K562 (cell line): Measurements from ENCODE around the gene VAMP8. TPM values are rescaled to one million over a fixed set of nuclear protein-coding genes. Genes with fewer than 3 reads are reported as not detected.

Source experiments
- E2F1 ChIP-seq: sonication (generic); formaldehyde crosslinking; IDR thresholded peaks from 2 replicates; pipeline ENCODE4 v1.8.1; 2023; ENCODE audit warnings: mild to moderate bottlenecking, missing genetic modification reagents, moderate library complexity
- MXI1 ChIP-seq: IDR thresholded peaks from 2 replicates; pipeline ENCODE4 v1.6.1; 2011; ENCODE audit warnings: low read depth, mild to moderate bottlenecking, improper control_type of control experiment, low read length
- POLR2G ChIP-seq: fragments of 200-400 bp; formaldehyde crosslinking; IDR thresholded peaks from 2 replicates; pipeline ENCODE4 v1.6.1; 2017; ENCODE audit warnings: low read depth, mild to moderate bottlenecking, antibody characterized with exemption, low read length, moderate library complexity
- ZBTB9 ChIP-seq: fragments of 450-650 bp; formaldehyde crosslinking; IDR thresholded peaks from 2 replicates; pipeline ENCODE4 v1.4.0; 2020; ENCODE audit warnings: mild to moderate bottlenecking, moderate library complexity
- ZEB2 ChIP-seq: fragments of 450-650 bp; IDR thresholded peaks from 2 replicates; pipeline ENCODE4 v1.6.1; 2016
- ZNF165 ChIP-seq: fragments of 250-450 bp; sonication (Bioruptor Pico); IDR thresholded peaks from 2 replicates; pipeline ENCODE4 v1.4.0; 2020; ENCODE audit warnings: borderline replicate concordance
- ZNF445 ChIP-seq: fragments of 250-450 bp; sonication (Bioruptor Pico); IDR thresholded peaks from 2 replicates; pipeline ENCODE4 v1.4.0; 2020; ENCODE audit warnings: low read depth, mild to moderate bottlenecking, moderate library complexity
- ZNF512 ChIP-seq: IDR thresholded peaks from 2 replicates; pipeline ENCODE4 v1.6.1; 2016; ENCODE audit warnings: missing genetic modification characterization, missing compliant biosample characterization
- polyA plus RNA-seq, 8 experiments: library from polyadenylated mRNA; depleted of rRNA in 4 of 8; stranded (reverse) in 5 of 8; unstranded in 3 of 8; fragments of >200 nt; fragmentation: Nextera tagmentation in 2 of 8; fragmentation: Illumina TruSeq in 1 of 8; extraction: Ambion mirVana in 2 of 8; extraction: Trizol in 1 of 8; gene quantifications; 2 replicates each; pipeline versions ENCODE4 v1.2.1 to v1.2.3, GENCODE V29; 2011 to 2014; ENCODE audit warnings: inconsistent platforms in 1 of 8, missing spikeins in 1 of 8
- total RNA-seq, 7 experiments: library from RNA; depleted of rRNA in 6 of 7; stranded (reverse); fragments of >200 nt in 6 of 7; fragmentation: Illumina TruSeq in 2 of 7; extraction: Trizol in 2 of 7; gene quantifications; 2 replicates each; pipeline versions ENCODE4 v1.2.1 to v1.2.3, GENCODE V29; 2011 to 2021; ENCODE audit warnings: low replicate concordance in 1 of 7
- TF ChIP-seq, protein P1 (sequence below): fragments of 250-450 bp; sonication (Bioruptor Pico); IDR thresholded peaks from 2 replicates; pipeline ENCODE4 v1.5.0; 2021; ENCODE audit warnings: mild to moderate bottlenecking, borderline replicate concordance
- TF ChIP-seq, protein P2 (sequence below): fragments of 450-650 bp; IDR thresholded peaks from 2 replicates; pipeline ENCODE4 v1.6.1; 2017; ENCODE audit warnings: antibody characterized with exemption, mild to moderate bottlenecking
- TF ChIP-seq, protein P3 (sequence below): fragments of 250-450 bp; sonication (Bioruptor Pico); IDR thresholded peaks from 2 replicates; pipeline ENCODE4 v1.4.0; 2020; ENCODE audit warnings: mild to moderate bottlenecking, moderate library complexity

The VAMP8 gene
- total and polyA plus RNA-seq, 9 of the 15 experiments (the other 6 are each of a cell fraction or from before 2014, with no cell fraction given) = 107 to 571 (median 248) TPM

GRCh38 chr2:85602476-85603234 lies 25.3 kb downstream of the VAMP8 start, which contains the start of gene TMEM150A (continued):
- no peak for TF ChIP-seq ZNF445 (CRISPR knock-in tag)
- TF ChIP-seq ZNF512 (tag) = no peak
- TF ChIP-seq E2F1 (CRISPR knock-in tag) = peak; percentile 47; the same call in 1 of the 2 replicates
- TF ChIP-seq, protein P1, sequence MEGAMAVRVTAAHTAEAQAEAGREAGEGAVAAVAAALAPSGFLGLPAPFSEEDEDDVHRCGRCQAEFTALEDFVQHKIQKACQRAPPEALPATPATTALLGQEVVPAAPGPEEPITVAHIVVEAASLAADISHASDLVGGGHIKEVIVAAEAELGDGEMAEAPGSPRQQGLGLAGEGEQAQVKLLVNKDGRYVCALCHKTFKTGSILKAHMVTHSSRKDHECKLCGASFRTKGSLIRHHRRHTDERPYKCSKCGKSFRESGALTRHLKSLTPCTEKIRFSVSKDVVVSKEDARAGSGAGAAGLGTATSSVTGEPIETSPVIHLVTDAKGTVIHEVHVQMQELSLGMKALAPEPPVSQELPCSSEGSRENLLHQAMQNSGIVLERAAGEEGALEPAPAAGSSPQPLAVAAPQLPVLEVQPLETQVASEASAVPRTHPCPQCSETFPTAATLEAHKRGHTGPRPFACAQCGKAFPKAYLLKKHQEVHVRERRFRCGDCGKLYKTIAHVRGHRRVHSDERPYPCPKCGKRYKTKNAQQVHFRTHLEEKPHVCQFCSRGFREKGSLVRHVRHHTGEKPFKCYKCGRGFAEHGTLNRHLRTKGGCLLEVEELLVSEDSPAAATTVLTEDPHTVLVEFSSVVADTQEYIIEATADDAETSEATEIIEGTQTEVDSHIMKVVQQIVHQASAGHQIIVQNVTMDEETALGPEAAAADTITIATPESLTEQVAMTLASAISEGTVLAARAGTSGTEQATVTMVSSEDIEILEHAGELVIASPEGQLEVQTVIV (CRISPR knock-in tag) = no peak; the same call in 1 of the 2 replicates
- peak; percentile 96 for TF ChIP-seq POLR2G
- TF ChIP-seq ZNF165 (CRISPR knock-in tag) = 0 out of 2 replicates have a peak, but pooled peaks have one; percentile 59
- TF ChIP-seq ZBTB9 = no peak; the same call in 1 of the 2 replicates
- TF ChIP-seq MXI1 = peak; percentile 93
- TF ChIP-seq, protein P2, sequence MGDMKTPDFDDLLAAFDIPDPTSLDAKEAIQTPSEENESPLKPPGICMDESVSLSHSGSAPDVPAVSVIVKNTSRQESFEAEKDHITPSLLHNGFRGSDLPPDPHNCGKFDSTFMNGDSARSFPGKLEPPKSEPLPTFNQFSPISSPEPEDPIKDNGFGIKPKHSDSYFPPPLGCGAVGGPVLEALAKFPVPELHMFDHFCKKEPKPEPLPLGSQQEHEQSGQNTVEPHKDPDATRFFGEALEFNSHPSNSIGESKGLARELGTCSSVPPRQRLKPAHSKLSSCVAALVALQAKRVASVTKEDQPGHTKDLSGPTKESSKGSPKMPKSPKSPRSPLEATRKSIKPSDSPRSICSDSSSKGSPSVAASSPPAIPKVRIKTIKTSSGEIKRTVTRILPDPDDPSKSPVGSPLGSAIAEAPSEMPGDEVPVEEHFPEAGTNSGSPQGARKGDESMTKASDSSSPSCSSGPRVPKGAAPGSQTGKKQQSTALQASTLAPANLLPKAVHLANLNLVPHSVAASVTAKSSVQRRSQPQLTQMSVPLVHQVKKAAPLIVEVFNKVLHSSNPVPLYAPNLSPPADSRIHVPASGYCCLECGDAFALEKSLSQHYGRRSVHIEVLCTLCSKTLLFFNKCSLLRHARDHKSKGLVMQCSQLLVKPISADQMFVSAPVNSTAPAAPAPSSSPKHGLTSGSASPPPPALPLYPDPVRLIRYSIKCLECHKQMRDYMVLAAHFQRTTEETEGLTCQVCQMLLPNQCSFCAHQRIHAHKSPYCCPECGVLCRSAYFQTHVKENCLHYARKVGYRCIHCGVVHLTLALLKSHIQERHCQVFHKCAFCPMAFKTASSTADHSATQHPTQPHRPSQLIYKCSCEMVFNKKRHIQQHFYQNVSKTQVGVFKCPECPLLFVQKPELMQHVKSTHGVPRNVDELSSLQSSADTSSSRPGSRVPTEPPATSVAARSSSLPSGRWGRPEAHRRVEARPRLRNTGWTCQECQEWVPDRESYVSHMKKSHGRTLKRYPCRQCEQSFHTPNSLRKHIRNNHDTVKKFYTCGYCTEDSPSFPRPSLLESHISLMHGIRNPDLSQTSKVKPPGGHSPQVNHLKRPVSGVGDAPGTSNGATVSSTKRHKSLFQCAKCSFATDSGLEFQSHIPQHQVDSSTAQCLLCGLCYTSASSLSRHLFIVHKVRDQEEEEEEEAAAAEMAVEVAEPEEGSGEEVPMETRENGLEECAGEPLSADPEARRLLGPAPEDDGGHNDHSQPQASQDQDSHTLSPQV = peak; percentile 71
- no peak for TF ChIP-seq ZEB2
- TF ChIP-seq, protein P3, sequence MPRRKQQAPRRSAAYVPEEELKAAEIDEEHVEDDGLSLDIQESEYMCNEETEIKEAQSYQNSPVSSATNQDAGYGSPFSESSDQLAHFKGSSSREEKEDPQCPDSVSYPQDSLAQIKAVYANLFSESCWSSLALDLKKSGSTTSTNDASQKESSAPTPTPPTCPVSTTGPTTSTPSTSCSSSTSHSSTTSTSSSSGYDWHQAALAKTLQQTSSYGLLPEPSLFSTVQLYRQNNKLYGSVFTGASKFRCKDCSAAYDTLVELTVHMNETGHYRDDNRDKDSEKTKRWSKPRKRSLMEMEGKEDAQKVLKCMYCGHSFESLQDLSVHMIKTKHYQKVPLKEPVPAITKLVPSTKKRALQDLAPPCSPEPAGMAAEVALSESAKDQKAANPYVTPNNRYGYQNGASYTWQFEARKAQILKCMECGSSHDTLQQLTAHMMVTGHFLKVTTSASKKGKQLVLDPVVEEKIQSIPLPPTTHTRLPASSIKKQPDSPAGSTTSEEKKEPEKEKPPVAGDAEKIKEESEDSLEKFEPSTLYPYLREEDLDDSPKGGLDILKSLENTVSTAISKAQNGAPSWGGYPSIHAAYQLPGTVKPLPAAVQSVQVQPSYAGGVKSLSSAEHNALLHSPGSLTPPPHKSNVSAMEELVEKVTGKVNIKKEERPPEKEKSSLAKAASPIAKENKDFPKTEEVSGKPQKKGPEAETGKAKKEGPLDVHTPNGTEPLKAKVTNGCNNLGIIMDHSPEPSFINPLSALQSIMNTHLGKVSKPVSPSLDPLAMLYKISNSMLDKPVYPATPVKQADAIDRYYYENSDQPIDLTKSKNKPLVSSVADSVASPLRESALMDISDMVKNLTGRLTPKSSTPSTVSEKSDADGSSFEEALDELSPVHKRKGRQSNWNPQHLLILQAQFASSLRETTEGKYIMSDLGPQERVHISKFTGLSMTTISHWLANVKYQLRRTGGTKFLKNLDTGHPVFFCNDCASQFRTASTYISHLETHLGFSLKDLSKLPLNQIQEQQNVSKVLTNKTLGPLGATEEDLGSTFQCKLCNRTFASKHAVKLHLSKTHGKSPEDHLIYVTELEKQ (CRISPR knock-in tag) = no peak
